ENCODE data around the gene WDR48.

The WDR48 gene

DNA sequence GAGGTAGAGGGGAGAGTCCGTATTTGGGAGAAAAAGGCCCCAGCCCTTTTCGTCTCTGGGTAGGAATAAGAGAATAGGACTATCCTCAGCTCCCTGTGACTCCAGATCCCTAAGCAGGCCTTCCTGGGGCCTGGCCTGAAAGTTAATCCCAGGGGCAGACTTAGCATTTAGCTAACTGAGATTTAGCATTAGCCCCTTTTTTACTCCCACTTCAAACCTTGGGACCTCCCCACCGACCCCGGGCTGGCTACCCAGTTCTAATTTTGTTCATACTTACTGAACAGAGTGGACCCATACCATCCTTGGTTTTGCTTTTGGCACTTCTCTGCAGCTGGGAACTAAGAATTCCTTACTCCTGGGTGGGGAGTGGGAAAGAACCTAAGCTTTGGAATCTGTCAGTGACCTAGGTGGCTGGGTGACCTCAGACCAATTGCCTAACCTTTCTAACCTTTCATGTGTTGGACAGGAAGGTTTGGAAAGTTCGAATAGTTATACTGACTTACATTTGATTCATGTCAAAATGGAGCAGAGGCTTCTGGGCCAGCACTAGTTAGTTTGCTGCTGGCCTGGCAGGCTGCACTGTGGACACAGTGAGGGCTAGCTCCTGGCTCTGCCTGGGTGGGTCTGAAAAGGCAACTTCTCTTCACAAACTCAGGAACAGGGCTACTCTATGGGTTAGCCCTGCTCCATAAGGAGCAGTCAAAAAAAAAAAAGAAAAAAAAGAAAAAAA lies 67.3 kb downstream of the WDR48 start:
- in situ Hi-C loops (cut with MboI; ENCODE audit: low sequenced_read_pairs) = no loop called here

DNA sequence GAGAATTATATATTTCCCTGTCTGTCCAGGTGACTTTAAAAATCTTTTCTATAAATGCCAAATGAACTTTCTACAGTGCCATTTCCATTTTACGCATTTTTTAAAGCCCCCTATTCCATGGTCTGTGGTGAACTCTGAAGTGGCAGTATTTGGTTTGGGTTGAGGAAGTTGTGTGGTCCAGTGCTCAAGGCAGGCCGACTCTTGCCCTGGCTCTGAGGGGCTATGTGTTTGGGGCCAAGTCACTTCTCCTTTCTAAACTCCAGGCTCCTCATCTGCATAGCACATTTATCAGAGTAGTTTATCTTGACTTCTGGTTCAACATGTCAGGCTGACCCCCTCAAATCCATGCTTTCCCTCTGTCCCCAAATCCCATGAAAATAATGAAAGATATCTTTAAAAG lies 69.8 kb downstream of the WDR48 start:
- in situ Hi-C loops (cut with MboI; ENCODE audit: low sequenced_read_pairs) = no loop called here

DNA sequence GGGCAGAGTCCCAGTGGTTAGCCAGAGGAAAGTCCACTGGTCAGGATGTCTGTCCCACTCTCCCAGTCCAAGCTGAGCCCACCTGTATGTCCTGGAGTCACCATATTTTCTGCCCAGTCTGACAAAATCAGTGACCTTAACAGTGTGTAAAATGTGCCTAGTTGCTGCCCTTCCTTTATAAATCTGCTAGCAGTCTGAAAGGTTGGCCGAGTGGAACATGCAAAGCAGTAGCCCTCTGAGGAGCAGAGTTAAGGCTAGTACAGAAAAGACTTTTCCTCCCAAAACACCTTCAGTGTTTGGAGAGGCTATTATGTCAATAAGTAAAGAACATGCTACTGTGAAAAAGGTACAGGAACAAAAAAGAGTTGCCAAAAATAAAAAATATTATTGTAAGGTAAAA lies 71.0 kb downstream of the WDR48 start:
- in situ Hi-C loops (cut with MboI; ENCODE audit: low sequenced_read_pairs) = no loop called here

DNA sequence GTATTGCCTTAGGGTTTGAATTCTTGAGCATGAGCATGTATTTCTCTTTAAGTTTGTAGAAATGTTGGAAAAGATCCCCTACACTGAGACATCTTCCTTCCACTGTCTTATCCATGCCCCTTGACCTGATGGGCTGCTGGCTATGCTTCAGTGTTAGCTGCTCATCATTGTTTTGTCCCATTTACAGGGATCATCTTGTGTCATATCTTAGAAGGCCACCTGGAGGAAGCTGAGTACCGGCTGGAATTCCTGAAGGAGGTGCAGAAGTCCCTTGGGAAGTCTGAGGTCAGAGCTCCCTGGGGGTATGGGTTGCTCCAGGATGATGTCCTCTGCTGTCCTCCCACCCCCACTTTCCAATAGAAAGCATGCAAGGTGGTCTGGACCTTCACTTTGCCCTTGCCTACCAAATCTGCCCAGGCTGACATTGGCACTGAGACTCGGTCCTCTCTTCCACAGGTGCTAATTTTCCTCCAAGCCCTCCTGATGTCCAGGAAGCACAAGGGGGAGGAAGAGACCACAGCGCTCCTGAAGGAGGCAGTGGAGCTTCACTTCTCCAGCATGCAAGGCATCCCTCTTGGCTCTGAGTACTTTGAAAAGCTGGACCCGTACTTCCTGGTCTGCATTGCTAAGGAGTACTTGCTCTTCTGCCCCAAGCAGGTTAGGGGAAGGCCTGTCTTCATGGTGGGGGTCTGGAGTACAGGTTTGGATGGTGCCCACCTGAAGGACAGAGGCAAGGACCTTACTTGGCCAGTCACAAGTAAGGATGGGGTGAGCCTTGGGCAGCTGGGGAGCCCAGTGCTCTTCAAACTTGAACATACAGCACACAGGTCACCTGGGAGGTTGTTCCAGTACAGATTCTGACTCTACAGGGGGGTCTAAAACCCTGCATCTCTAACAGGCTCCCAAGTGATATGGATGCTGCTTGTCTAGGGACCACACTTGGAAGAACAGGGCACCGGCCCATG lies 73.3 kb downstream of the WDR48 start:
- in situ Hi-C loops (cut with MboI; ENCODE audit: low sequenced_read_pairs) = no loop called here

DNA sequence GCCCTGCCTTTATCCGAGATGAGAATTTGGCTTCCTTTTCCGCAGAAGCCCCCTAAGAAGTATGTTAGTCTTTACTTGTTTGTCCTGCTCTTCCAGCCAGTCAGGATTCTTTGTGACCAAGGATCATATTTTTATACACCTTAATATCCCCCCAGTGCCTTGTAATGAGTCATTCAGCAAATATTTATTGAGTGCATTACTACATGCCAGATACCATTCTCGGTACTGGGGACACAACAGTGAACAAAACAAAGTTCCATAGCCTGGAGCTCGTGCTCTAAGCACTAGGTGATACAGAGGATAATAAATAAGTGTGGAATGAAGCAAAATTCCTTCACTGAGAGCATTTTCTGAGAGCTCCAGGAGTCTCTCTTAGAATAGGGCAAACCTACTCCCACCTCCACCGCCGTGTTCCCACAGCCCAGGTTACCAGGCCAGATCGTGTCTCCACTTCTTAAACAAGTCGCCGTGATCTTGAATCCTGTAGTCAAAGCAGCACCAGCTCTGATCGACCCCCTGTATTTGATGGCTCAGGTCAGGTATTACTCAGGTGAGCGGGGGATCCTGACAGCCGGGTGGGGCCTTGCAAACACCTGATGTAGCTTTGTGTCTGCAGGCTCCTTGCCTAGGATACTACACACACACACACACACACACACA lies 74.2 kb downstream of the WDR48 start:
- in situ Hi-C loops (cut with MboI; ENCODE audit: low sequenced_read_pairs) = no loop called here

DNA sequence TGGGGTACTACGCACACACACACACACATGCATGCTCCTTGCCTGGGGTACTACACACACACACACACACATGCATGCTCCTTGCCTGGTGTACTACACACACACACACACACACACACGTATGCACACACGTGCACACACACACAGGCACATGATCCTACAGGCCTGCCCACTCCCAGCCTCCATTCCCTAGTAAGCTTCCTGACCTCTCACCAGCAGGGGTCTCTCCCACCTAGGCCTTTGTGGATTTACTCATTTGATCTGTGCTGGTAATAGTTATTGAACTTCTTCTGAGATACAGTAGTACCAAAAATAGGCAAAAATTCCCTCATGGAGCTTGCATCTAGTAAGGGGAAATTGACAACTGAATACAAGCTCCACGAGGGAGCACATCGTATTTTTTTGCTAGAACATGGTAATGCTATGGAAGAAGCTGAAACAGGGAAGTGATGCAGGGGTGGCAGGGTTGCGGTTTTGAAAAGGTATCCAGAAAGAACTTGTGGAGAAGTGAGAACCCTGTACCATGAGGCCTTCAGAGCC lies 74.8 kb downstream of the WDR48 start:
- in situ Hi-C loops (cut with MboI; ENCODE audit: low sequenced_read_pairs) = no loop called here

DNA sequence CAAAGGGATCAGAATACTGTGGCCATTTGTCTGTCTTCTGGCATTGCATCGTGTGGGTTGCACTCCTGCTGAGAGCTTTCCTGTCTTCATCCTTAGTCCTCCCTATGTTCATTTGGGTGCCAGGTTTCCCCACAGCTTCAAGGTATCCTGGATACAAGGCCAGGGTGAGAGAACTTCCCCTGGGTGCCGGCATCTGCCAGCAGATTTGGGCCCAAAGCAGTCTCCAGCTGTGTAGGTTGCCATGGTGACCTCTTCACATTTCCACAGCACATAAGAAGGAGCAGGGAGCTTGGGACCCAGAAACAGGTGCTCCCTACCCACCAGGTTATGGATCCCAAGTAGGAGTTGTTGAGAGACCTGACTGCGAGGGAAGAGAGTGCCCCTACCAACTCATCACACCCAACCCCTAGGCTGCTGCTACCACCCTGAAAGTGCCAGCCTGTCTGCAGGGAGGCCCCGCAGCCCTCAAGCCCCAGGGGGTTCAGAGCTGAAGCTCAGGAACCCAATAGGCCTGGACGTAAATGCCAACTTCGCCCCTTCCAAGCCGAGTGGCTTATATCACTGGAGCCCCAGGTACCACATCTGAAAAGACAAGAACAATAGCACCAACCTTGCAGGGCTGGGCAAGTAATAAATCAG lies 75.6 kb downstream of the WDR48 start:
- in situ Hi-C loops (cut with MboI; ENCODE audit: low sequenced_read_pairs) = no loop called here

DNA sequence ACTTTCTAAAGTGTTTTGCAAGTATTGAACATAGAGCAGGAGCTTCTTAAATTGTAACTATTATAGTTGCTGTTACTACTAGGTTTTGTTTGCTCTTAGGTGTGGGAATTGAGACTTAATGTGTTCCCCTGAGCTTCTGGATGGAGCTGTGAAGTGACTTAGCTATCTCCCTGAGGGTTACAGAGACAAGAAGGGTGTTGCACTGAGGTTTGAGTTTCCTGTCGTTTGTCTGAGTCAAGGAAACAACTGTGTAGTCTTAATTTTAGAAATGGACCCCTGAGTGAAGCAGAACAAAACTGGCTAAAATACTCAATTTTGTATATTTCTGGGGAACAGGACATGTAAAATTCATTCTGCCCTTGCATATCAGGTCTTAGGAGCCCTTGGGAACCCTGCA lies 76.1 kb downstream of the WDR48 start:
- in situ Hi-C loops (cut with MboI; ENCODE audit: low sequenced_read_pairs) = no loop called here

DNA sequence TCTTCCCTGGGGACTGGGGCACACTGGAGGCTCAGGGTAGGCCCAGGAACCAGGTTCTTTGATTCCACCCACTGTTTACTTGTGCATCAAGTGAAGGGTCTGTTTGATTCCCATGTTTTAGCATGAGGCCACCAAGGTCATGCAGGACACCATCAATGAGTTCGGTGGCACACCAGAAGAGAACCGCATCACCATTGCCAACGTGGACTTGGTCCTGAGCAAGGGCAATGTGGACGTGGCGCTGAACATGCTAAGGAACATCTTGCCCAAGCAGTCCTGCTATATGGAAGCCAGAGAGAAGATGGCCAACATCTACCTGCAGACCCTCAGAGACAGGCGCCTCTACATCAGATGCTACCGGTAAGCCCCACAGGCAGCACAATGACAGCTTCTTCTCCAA lies 77.1 kb downstream of the WDR48 start:
- in situ Hi-C loops (cut with MboI; ENCODE audit: low sequenced_read_pairs) = no loop called here

DNA sequence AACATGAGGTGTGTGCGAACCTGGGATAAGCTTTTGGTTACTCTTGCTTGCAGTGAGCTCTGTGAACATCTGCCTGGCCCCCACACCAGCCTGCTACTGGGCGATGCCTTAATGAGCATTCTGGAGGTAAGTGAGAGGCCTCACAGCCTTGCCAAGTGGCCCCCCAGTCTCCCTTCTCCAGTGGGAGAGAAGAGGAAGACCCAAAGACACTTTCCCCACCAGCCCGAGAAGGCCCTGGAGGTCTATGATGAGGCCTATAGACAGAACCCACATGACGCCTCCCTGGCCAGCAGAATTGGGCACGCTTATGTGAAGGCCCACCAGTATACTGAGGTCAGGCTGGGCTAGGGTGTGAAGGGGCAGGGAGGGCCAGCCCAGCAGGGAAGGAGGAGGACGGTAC lies 78.2 kb downstream of the WDR48 start:
- in situ Hi-C loops (cut with MboI; ENCODE audit: low sequenced_read_pairs) = no loop called here

DNA sequence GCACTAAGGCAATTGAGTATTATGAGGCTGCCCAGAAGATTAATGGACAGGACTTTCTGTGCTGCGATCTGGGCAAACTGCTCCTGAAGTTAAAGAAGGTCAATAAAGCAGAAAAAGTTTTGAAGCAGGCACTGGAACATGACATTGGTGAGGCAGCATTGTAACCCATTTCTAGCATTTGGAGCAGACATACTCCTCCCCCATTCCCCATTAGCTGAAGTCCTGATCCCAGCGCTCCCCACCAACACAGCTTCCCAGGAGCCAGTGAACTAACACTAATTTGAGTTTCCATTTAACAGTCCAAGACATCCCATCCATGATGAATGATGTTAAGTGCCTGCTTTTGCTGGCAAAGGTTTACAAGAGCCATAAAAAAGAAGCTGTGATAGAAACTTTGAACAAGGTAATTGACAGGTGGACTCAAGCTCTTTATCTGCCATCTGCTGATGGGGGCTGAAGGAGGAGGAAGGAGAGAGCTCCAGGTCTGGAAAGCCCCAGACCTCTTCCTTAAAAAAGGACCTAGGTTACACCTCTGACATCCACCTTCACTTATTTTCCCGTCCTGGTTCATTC lies 79.0 kb downstream of the WDR48 start:
- in situ Hi-C loops (cut with MboI; ENCODE audit: low sequenced_read_pairs) = no loop called here

DNA sequence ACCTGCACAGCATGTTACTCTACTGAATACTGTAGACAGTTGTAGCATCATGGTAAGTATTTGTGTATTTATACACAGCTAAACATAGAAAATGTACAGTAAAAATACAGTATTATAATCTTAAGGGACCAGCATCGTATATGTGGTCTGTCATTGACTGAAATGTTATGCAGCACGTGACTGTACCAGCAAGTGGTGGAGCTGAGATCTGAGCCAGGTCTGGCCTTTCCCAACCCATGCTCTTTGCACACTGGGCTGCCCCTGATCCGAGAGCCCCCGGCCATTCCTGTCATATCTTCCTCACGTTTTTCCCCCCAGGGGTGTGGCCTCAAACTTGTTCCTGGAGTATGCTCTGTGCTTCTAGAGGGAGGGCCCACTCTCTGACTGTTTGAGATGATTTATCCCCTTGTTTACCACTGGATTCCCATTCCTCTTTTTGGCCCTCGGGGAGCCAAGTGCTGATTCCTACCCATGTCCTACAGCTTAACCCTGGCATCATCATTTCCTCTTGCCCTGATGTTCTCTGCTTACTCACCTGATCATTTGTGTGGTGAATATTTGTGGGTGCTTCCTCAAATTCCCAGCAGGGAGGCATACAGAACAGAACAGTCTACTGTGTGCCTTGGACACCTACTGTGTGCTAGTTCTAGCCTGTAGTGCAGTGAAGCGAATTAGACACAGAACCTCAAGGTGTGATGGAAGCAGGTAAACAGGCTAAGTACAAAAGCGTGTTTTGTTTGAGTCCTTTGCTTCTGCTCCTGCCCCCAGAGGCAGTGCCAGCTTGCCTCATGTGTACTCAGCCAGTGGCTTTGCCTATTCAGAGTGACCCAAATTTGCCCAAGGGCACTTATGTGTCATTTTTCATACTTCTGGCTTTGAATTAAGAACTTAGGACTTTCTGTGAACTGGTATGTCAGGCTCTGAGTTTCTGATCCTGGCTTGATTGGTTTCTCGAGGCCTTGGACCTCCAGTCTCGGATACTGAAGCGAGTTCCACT lies 80.6 kb downstream of the WDR48 start:
- in situ Hi-C loops (cut with MboI; ENCODE audit: low sequenced_read_pairs) = no loop called here

DNA sequence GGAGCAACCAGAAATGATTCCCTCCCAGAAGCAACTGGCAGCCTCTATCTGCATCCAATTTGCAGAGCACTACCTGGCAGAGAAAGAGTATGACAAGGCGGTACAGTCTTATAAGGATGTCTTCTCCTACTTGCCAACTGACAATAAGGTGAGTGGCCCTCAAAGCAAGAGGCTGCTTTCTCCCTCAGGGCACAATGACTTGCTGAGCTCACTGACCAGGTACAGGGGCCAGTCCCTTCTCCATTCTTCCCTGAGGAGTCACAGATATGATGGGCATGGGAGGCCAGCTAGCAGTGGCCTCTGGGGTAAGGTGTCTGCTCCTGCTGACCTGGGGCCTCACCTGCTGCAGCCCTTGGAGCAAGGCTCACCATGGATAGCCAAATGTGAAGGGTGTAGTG lies 81.3 kb downstream of the WDR48 start:
- in situ Hi-C loops (cut with MboI; ENCODE audit: low sequenced_read_pairs) = no loop called here

DNA sequence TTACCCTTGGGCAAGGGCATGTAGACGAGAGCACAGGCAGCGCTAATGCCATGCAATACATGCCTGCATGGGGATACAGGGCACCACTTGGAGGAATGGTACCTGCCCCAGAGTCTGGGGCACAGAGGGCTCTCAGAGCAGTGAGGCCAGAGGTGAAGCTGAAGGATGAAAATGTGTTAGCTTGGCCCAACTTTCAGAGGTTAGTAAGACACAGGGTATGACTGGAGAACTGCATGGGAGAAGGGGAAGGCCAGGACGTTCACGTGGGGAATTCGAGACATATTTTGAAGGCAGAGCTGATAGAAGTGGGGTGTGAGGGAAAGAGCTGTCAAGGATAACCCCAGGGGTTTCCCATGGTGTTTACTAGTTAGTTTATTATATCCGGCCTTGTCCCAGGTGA lies 82.0 kb downstream of the WDR48 start:
- in situ Hi-C loops (cut with MboI; ENCODE audit: low sequenced_read_pairs) = no loop called here

DNA sequence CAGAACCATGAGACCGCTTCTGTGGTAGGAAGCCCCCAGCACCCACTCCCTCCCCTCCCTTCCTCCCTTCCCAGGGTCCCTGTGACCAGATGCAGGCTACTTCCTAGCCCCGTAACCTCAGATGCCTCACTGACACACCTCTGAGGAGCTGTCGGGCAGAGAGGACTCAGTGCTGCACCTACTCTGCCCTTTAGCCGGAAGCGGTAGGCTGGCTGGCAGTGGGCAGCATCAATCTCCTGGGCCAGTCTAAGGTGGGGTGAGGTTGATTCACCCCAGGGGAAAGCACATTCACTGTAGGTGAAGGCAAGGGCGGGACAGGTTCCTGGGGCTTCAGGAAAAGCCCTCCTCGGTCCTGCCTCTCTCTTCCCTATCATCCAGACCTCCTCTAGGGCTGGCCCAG lies 82.5 kb downstream of the WDR48 start:
- in situ Hi-C loops (cut with MboI; ENCODE audit: low sequenced_read_pairs) = no loop called here

DNA sequence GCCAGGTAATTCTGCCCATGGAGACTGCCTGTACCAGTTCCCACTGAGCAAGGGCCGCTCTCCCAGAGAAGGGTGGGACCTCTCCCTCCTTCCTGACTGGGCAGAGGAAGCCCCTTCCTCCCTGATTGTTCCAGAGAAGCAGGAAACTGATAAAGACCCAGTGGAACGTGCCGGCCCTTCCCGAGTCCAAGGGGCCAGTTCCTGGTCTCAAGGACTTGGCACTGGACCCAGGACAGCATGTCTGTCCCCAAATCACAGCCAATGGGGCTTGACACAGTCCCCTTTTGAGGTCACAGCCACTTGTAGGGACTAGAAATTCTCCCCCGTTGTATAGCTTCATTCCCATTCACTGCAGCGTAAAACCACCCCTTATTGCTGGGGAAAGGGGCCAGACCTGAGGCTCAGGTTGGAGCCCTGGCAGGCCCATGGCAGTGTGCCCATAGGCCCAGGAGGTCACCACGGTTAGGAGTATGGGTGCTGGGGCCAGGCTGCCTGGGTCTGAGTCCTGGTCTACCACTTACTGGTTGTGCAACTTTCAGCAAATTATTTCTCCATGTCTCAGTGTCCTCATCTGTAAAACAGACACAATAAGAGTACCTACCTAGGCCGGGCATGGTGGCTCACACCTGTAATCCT lies 83.5 kb downstream of the WDR48 start:
- in situ Hi-C loops (cut with MboI; ENCODE audit: low sequenced_read_pairs) = no loop called here

DNA sequence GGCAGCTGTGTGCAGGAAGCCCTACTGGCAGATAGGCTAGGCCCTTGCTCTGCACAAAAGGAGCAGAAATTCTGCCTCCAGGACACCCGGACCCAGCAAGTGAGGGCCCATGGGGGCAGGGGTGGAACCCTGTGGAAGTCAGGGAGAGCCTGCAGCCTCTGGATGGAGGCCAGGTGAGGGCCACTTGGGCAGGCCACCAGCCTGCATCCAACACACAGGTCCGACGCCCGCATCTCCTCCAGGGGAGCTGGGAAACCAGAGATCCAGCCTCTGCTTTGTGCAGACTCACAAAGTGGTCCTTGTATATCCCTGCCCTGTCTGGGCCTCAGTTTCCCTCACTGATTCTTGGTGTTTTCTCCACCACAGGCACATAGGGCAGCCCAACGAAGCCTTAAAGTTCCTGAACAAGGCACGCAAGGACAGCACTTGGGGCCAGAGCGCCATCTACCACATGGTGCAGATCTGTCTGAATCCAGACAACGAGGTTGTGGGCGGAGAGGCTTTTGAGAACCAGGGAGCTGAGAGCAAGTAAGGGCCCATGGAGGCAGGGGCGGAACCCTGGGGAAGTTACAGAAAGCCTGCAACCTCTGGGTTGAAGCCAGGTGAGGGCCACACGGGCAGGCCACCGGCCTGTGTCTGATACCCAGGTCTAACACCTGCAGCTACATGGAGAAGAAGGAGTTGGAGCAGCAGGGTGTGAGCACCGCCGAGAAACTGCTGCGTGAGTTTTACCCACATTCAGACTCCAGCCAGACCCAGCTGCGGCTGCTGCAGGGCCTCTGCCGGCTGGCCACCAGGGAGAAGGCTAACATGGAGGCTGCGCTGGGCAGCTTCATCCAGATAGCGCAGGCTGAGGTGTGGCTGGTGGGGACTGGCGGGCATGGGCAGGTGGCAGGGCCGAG lies 85.0 kb downstream of the WDR48 start:
- in situ Hi-C loops (cut with MboI; ENCODE audit: low sequenced_read_pairs) = no loop called here

DNA sequence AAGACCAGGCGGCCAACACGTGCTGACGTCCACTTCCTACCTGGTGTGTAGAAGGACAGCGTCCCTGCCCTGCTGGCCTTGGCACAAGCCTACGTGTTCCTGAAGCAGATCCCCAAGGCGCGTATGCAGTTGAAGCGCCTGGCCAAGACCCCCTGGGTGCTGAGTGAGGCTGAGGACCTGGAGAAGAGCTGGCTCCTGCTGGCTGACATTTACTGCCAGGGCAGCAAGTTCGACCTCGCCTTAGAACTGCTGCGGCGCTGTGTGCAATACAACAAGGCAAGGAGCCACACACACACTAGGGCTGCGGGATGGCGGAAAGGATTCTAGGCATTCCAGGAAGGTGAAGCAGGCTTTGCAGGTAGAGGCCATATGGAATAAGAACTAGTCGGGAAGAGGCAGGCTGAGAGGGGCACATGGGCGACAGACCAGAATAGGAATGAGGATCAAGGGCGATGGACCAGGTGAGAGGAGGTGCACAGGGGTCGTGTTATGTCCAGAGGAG lies 85.7 kb downstream of the WDR48 start:
- in situ Hi-C loops (cut with MboI; ENCODE audit: low sequenced_read_pairs) = no loop called here

All from HL-60/S4 treated with retinoic acid at 250 ng/mL for 4 days and 3 days (cell line).